COR-L47 (cell line): Measurements from ENCODE around the gene DTL.
"Not testable (repeated sequence)": the region's sequence is repeated elsewhere in the genome, so short reads cannot be mapped to it uniquely, and the experiment has no call there.

Experiments used
- DNase-seq: peaks from one replicate; lab custom pipeline; 2025; lab: John Stamatoyannopoulos, UW

The DTL gene, protein sequence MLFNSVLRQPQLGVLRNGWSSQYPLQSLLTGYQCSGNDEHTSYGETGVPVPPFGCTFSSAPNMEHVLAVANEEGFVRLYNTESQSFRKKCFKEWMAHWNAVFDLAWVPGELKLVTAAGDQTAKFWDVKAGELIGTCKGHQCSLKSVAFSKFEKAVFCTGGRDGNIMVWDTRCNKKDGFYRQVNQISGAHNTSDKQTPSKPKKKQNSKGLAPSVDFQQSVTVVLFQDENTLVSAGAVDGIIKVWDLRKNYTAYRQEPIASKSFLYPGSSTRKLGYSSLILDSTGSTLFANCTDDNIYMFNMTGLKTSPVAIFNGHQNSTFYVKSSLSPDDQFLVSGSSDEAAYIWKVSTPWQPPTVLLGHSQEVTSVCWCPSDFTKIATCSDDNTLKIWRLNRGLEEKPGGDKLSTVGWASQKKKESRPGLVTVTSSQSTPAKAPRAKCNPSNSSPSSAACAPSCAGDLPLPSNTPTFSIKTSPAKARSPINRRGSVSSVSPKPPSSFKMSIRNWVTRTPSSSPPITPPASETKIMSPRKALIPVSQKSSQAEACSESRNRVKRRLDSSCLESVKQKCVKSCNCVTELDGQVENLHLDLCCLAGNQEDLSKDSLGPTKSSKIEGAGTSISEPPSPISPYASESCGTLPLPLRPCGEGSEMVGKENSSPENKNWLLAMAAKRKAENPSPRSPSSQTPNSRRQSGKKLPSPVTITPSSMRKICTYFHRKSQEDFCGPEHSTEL

GRCh38 chr1:212035123-212035834 lies at the start of gene DTL, which contains the start of gene INTS7:
Gene DTL, plus strand, starts transcription at chr1:212035748. Its CDS starts 143 bp downstream, at chr1:212035891.
Gene INTS7, minus strand, starts transcription at chr1:212035557. Its CDS starts 120 bp downstream, at chr1:212035437.
- peak; percentile 99 for DNase-seq

DNA sequence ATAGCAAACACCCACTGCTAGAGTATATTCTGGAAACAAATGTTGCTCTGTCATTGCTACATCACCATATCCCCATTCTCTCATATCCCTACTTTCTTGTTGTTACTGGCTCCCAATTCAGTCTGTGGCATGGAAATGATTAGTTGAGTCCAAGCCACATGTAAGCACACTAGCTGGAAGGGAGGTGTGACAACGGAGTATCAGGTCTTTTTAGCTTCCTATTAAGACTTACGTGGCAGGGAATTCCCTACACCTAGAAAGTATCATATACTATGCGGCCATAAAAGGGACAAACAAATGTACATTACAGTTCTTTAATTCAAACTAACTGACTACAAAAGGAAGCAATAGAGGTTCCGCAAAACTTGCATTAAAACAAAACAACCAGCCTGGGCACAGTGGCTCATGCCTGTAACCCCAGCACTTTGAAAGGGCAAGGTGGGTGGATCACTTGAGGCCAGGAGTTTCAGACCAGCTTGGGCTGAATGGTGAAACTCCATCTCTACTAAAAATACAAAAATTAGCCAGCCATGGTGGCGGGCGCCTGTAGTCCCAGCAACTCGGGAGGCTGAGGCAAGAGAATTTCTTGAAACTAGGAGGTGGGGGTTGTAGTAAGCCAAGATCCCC lies 48.8 kb upstream of the DTL start:
- DNase-seq, result no peak

DNA sequence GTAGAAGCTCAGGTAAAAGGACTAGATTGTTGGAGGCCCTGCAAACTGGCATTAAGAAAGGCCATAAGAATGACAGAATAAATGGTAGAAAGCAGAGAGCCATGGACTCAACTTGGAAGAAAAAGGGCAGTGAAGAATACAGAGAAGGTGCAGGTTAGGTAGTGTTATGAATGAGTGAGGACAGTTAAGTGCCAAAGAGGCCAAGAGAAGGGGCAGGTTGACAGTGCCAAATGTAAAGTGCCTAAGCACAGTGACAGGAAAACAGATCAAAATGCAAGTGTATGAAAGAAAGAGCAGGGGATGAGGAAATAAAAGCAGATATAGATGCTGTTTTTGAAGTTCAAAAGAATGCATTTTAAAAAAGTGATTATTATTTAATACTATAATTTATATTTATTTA lies 43.9 kb upstream of the DTL start:
- no peak for DNase-seq

DNA sequence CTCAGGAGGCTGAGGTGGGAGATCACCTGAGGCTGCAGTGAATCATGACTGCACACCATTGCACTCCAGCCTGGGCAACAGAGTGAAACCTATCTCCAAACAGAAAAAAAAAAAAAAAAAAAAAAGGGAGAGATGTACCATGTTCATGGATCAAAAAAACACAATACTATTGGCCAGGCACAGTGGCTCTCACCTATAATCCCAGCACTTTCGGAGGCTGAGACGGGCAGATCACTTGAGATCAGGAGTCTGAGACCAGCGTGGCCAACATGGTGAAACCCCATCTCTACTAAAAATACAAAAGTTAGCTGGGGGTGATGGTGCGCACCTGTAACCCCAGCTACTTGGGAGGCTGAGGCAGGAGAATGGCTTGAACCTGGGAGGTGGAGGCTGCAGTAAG lies 38.1 kb upstream of the DTL start:
- DNase-seq, result not testable (repeated sequence)

DNA sequence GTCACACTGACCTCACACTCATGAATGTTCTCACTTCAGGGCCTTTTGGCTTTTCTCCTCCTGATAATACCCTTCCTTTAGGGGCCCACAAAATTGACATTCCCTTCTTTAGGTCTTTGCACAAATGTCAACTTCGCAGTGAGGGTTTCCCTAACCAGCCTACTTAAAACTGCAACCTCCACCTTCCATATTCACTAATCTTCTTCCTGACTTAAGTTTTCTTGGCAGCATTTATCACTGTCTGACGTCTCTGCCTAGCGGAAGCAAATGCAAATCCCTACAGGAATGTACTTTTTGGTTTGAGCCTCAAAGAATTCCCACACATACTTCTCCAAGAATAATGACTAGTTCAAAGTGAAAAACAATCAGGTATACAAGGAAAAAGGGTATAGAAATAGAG lies 33.0 kb upstream of the DTL start:
- no peak for DNase-seq

- DNase-seq, result no peak
Observed at GRCh38 chr1:212004895-212005608, 30.5 kb upstream of the DTL start.

- no peak for DNase-seq
Observed at GRCh38 chr1:212007178-212007577, 28.4 kb upstream of the DTL start.

GRCh38 chr1:212007886-212008285 lies 27.7 kb upstream of the DTL start:
- no peak for DNase-seq

- DNase-seq, result no peak
Observed at GRCh38 chr1:212009561-212009960, 26.0 kb upstream of the DTL start.

GRCh38 chr1:212010004-212010403 lies 25.5 kb upstream of the DTL start:
- no peak for DNase-seq

GRCh38 chr1:212012034-212012740 lies 23.4 kb upstream of the DTL start:
- peak; percentile 58 for DNase-seq

- no peak for DNase-seq
Observed at GRCh38 chr1:212013672-212014071, 21.9 kb upstream of the DTL start.

DNA sequence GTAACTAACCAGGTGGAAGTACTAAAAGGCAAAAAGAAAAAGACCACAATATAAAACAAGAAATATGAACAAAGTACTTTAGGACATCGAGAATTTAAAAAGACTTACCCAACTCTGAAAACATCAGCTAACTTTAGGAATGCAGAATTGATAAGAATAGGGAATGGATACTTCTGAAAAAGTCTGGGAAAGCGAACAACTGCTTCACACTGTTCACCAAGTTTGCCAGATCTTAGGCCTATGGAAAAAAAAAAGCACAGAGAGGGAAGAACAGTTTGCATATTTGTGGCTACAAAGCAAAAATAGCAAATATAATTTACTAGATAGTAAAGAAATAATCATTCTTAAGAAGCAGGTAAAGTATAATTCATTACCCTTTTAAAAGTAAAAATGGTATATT lies 14.6 kb upstream of the DTL start:
- no peak for DNase-seq

- no peak for DNase-seq
Observed at GRCh38 chr1:212021563-212021962, 14.0 kb upstream of the DTL start.

DNA sequence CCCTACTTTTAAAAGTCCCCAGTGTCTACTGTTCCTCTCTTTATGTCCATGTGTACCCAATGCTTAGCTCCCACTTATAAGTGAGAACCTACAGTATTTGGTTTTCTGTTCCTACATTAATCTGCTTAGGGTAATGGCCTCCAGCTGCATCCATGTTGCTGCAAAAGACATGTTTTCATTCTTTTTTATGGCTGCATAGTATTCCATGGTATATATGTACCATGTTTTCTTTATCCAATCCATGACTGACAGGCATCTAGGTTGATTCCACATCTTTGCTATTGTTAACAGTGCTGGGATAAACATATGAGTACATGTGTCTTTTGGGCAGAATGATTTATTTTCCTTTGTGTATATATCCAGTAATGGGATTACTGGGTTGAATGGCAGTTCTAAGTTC lies 12.6 kb upstream of the DTL start:
- DNase-seq, result not testable (repeated sequence)

GRCh38 chr1:212024469-212025149 lies 10.9 kb upstream of the DTL start:
- no peak for DNase-seq

- DNase-seq, result not testable (repeated sequence)
Observed at GRCh38 chr1:212027727-212028126, 7.8 kb upstream of the DTL start.

DNA sequence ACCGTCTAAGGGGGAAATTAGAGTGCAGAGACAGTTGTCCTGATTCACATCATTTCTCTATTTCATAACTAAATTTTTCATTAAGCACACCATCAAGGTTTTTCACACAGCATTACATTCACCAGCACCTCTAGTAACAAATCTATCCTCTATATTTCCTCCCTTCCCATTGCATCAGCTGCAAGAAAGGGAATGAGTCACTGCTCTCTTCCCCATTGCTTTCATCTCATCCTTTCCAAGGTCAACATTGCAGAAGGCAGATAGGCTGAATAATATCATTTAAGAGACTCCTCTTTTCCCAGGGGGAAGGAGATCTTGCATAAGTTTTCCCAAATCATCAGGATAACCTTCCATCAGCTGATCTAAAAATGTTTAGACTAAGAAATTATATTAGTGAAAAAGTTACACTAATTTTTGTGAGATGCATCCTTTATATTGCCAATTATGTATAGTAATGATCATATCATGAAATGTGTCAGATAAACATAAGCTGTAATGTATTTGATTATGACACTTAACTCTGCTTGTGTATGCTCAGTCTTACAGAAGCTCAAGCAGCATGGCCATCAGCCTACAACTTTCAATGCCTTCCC lies 4.5 kb upstream of the DTL start:
- DNase-seq, result no peak

DNA sequence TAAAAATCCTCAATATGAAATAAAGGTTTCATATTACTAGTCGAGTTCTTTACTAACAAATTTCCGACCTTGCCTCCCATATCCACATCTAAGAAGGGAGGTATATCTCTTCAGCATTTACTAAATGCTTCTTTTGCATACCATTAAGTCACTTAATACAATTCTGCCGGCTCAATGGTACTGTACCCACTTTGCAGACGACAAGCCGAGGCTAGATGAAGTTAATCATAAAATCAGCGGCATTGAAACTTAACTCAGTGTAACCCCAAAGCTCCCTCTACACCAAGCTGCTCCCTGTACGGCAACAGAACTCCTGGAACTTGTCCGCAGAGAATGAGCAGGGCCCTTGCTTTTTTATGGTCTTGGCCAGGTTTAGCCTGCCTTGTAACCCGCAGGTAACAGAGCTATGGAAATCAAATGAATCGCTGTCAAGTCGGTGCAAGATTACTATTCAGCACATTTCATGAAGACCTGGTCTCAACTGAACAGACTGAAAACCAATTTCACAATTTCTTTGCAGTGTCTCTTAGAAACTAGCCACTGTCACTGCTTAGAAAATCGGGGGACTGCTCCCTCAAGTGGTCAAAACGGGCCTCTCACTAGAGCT lies 929 bp upstream of the DTL start:
- no peak for DNase-seq
